NOMO-1 (cell line): ENCODE measurements around the gene WTAP.

Experiments used
- DNase-seq, 2 experiments: peaks; one replicate each; lab custom pipeline; 2025; ENCODE audit not compliant: unreplicated experiment in 2 of 2; lab: John Stamatoyannopoulos, UW

The WTAP gene

DNA sequence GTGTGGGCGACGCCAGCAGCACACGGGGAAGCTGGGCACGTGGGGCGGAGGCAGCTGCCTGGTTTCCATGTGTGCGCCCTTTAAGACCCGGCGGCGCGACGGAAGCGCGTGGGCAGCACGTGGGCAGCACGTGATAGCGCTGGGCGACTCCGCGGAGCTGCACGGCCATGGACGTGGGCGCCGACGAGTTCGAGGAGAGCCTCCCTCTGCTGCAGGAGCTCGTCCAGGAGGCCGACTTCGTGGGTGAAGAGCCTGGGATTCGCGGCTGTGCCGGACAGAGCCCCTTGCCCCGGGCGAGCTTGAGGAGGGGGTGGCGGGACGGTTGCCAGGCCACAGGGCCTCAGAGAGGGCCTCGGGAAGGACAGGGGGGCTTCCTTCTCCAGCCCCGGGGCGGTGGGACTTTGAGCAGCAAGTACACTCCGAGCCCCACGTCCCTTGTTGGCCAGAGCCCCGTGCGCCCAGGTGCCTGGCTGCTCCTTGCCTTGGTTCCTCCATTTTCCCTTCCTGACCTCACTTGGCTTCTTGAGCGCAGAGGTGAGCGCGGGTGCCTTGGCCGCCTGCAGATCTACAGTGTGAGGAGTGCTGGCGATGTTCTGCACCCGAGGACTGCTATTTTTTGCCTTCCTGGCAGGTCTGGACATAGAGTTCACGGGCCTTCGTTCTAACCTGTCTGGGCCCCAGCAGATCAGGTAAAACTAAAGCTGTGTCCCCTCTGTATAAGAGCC is 73.0 kb downstream of the WTAP start, which contains the start of gene PNLDC1:
TSS of gene PNLDC1 (plus strand) at position 136 of the 725 bp plus-strand sequence. CDS start at position 168, 32 bp downstream.
- DNase-seq = no peak

DNA sequence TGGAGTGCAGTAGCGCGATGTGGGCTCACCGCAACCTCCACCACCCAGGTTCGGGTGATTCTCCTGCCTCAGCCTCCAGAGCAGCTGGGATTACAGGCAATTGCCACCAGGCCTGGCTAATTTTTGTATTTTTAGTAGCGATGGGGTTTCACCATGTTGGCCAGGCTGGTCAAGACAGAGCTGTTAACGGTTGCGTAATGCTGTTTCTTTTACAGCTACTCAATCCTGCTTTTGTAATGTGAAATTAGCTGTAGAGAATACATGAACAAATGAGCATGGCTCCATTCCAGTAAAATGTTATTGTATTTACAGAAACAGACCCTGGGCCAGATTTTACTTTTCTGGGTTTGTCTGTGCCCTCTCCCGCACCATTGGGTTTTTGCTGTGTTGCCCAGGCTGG is 74.6 kb downstream of the WTAP start:
- DNase-seq = peak; percentile 17 to 74

DNA sequence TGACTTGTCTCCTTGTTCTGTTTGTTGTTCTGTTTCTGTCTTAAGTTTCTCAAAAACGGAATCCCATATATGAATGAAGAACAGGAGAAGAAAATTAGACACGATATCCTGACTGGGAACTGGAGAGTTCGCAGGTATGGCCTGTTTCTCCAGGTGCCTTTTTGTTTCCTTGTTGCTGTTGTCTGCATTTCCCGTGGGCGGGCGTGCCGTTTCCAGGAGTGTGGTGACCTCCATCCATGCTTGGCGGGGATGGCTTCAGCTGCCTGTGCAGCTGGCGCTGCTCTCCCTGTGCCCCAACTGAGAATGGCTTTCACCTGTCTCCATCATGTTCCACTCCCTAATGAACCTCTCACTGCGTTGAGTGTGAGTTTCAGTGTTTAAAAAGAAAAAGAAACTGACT is 77.2 kb downstream of the WTAP start:
- DNase-seq = no peak

DNA sequence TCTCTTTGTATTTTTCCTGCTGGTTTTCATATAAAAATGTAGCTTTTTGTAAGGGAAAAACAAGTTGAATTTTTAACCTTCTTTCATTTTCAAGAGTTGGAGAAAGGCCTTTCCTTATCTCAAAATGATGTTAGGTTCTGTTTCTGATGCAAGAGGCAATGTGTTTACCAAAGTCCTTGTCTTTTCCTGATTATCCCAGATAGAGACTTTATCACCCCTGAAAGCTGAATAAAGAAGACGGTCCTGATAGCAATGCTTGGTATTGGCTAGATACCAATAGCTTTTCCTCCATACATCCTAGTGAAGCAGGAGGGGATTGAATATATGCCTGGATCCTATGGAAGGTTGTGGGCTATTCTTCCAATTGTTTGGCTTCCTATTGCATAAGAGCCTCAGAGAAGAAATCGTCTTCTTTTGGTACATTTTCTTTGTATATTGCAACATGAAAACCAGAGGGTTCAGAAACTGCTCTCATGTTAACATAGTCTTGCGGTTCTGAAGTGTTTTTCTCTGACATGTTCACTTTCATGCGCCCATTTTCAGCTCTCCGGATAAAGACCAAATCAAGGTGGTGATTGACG is 78.2 kb downstream of the WTAP start:
- peak in 1 of 2 experiments; percentile 53 for DNase-seq
